Karpas-422 (cell line): ENCODE data around the gene IER3IP1. TPM values are rescaled to one million over a fixed set of nuclear protein-coding genes. Genes with fewer than 3 reads are reported as not detected.

Experiments
- DNase-seq: peaks from one replicate; pipeline ENCODE4 v3.0.0-alpha.2; 2015
- H2AFZ ChIP-seq: fragments of 200-600 bp; sonication (generic); 2 replicates; pipeline ENCODE4 v1.6.1; 2014; ENCODE audit warnings: antibody characterized with exemption, low read length, mixed read lengths
- H3K27ac ChIP-seq: fragments of 200-600 bp; sonication (generic); 2 replicates; pipeline ENCODE4 v1.5.1; 2014; ENCODE audit warnings: mild to moderate bottlenecking, low read length, moderate library complexity
- H3K27me3 ChIP-seq: fragments of 200-600 bp; sonication (generic); 2 replicates; pipeline ENCODE4 v1.6.1; 2014; ENCODE audit warnings: low read length, mixed read lengths
- H3K36me3 ChIP-seq: fragments of 200-600 bp; sonication (generic); 2 replicates; pipeline ENCODE4 v1.6.1; 2014; ENCODE audit warnings: low read length, mixed read lengths; ENCODE audit not compliant: insufficient read depth
- H3K4me1 ChIP-seq: fragments of 200-600 bp; sonication (generic); 2 replicates; pipeline ENCODE4 v1.6.1; 2014; ENCODE audit warnings: mild to moderate bottlenecking, low read length, mixed read lengths
- H3K4me2 ChIP-seq: fragments of 200-600 bp; sonication (generic); 2 replicates; pipeline ENCODE4 v1.6.1; 2014; ENCODE audit warnings: low read length, low read depth, mild to moderate bottlenecking; ENCODE audit not compliant: poor library complexity, severe bottlenecking
- H3K4me3 ChIP-seq: fragments of 200-600 bp; sonication (generic); 2 replicates; pipeline ENCODE4 v1.5.1; 2014; ENCODE audit warnings: mild to moderate bottlenecking, antibody characterized with exemption, low read length, mixed read lengths
- H3K79me2 ChIP-seq: fragments of 200-600 bp; sonication (generic); 2 replicates; pipeline ENCODE4 v1.6.1; 2014; ENCODE audit warnings: mild to moderate bottlenecking, low read length, mixed read lengths
- H3K9ac ChIP-seq: fragments of 200-600 bp; sonication (generic); 2 replicates; pipeline ENCODE4 v1.6.0; 2014; ENCODE audit warnings: low read length
- H3K9me2 ChIP-seq: fragments of 200-600 bp; sonication (generic), shearing (Covaris generic); replicated peaks from 2 replicates; pipeline ENCODE4 v1.6.0; 2014; ENCODE audit warnings: mild to moderate bottlenecking, low read length, moderate library complexity; ENCODE audit not compliant: insufficient read depth
- H3K9me3 ChIP-seq: fragments of 300-700, 200-600 bp; sonication (generic); 2 replicates; pipeline ENCODE4 v1.6.1; 2014; ENCODE audit warnings: low read length, mixed read lengths
- H4K20me1 ChIP-seq: fragments of 200-600 bp; sonication (generic); 2 replicates; pipeline ENCODE4 v1.6.1; 2014; ENCODE audit warnings: mild to moderate bottlenecking, antibody characterized with exemption, low read length, low read depth; ENCODE audit not compliant: insufficient read depth
- total RNA-seq: library from RNA; depleted of rRNA; stranded (reverse); fragments of >200 nt; shearing (Covaris generic); gene quantifications from 2 replicates; pipeline ENCODE4 v1.2.3, GENCODE V29; 2014; ENCODE audit warnings: low replicate concordance

Gene IER3IP1
- total RNA-seq, 1 experiment from 2014 or later: 32.2 TPM

DNA sequence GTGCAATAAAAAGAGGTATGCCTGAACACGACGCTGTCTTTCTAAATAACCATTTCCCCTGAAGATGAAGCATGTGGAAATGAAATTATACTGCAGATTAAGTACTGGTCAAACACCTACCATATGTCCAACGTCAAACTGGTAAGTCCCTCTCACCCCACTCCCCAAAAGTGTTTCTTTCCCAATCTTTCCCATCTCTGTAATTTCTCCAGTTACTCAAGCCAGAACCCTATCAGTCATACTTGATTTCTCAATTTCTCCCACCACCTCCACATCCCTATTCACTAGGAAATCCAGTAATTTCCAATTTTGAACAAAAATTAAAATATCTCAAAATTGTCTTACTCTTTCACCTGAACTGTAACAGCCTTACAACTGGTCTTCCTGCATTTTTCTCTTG is 55.0 kb downstream of the IER3IP1 start:
- Histone ChIP-seq H3K27me3 (no peaks in the 10 kb centered on the region), H3K27ac (no peak overlapping the region), H3K4me2 (no peak overlapping the region), H3K4me3 (no peak overlapping the region), H3K36me3 (0 out of 2 replicates have a peak, but pooled peaks cover 5% of the 10 kb centered on the region), H3K79me2 (peaks cover 15% of the 10 kb centered on the region), H2AFZ (no peak overlapping the region), H4K20me1 (no peaks in the 10 kb centered on the region), H3K9me2 (no peaks in the 10 kb centered on the region), H3K4me1 (no peaks in the 10 kb centered on the region), H3K9me3 (no peaks in the 10 kb centered on the region), H3K9ac (no peak overlapping the region)
- DNase-seq: no peak

DNA sequence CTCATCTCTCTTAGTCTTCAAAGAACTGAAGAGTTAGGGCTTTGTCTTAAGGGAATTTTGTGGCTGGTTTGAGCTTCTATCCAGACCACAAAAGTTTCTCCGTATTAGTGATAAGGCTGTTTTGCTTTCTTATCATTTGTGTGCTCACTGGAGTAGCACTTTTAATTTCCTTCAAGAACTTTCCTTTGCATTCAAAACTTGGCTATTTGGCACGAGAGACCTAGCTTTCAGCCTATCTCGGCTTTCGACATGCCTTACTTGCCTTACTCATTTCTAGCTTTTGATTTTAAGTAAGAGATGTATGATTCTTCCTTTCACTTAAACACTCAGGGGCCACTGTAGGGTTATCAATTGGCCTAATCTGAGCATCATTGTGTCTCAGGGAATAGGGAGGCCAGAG is 55.7 kb downstream of the IER3IP1 start:
- no peaks in the 10 kb centered on the region for H3K27me3 ChIP-seq
- no peaks in the 10 kb centered on the region for H4K20me1 ChIP-seq
- H3K9me3 ChIP-seq: no peaks in the 10 kb centered on the region
- 0 out of 2 replicates have a peak, but pooled peaks cover 5% of the 10 kb centered on the region for H3K36me3 ChIP-seq
- H3K4me3 ChIP-seq: no peak overlapping the region
- peaks cover 15% of the 10 kb centered on the region for H3K79me2 ChIP-seq
- H2AFZ ChIP-seq: no peak overlapping the region
- no peak overlapping the region for H3K4me2 ChIP-seq
- DNase-seq: no peak
- no peaks in the 10 kb centered on the region for H3K9me2 ChIP-seq
- no peak overlapping the region for H3K9ac ChIP-seq
- H3K27ac ChIP-seq: no peak overlapping the region
- no peaks in the 10 kb centered on the region for H3K4me1 ChIP-seq

DNA sequence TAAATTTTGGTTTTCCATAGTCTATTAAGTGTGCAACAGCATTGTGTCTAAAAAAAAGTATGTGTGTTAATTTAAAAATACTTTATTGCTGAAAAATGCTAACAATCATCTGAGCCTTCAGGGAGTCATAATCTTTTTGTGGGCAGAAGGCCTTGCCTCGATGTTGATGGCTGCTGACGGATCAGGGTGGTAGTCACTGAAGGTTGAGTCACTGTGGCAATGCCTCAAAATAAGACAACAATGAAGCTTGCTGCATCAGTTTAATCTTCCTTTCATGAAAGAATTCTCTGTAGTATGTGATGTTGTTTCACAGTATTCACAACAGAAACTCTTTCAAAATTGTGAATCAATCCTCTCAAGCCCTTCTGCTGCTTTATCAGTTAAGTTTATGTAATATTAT is 57.2 kb downstream of the IER3IP1 start:
- H3K9me2 ChIP-seq: no peaks in the 10 kb centered on the region
- H3K4me3 ChIP-seq: no peak overlapping the region
- no peaks in the 10 kb centered on the region for H3K9me3 ChIP-seq
- no peak overlapping the region for H2AFZ ChIP-seq
- peaks cover 15% of the 10 kb centered on the region for H3K79me2 ChIP-seq
- peaks cover 5% of the 10 kb centered on the region; the same call in 1 of the 2 replicates for H3K36me3 ChIP-seq
- no peak for DNase-seq
- H3K4me1 ChIP-seq: no peaks in the 10 kb centered on the region
- H3K27ac ChIP-seq: no peak overlapping the region
- no peak overlapping the region for H3K9ac ChIP-seq
- no peaks in the 10 kb centered on the region for H4K20me1 ChIP-seq
- H3K4me2 ChIP-seq: no peak overlapping the region
- H3K27me3 ChIP-seq: no peaks in the 10 kb centered on the region

DNA sequence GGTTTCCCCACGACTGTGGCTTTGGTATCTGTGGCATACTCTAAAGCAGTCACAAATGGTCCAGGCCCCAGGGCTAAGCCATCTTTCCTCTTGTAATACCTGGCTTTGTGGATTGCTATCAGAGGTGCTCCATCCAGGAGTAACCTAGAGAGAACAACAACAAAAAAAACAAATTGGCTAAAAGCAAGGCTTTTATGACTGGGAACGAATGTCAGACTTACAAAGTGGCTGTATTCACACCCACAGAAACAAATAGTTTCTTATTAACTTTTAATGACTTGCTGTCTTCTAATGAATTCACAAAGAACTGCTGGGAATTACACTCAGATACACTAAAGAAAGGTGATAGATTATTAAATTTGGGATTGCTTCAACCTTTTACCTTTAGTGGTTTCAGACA is 61.0 kb downstream of the IER3IP1 start:
- H3K4me3 ChIP-seq: no peak overlapping the region
- no peaks in the 10 kb centered on the region for H4K20me1 ChIP-seq
- H3K36me3 ChIP-seq: peaks cover 16% of the 10 kb centered on the region
- no peak overlapping the region for H2AFZ ChIP-seq
- H3K9me3 ChIP-seq: no peaks in the 10 kb centered on the region
- no peaks in the 10 kb centered on the region for H3K4me1 ChIP-seq
- no peak overlapping the region for H3K27ac ChIP-seq
- H3K79me2 ChIP-seq: peaks cover 5% of the 10 kb centered on the region
- H3K4me2 ChIP-seq: no peak overlapping the region
- no peaks in the 10 kb centered on the region for H3K9me2 ChIP-seq
- no peaks in the 10 kb centered on the region for H3K27me3 ChIP-seq
- DNase-seq: no peak
- no peak overlapping the region for H3K9ac ChIP-seq

DNA sequence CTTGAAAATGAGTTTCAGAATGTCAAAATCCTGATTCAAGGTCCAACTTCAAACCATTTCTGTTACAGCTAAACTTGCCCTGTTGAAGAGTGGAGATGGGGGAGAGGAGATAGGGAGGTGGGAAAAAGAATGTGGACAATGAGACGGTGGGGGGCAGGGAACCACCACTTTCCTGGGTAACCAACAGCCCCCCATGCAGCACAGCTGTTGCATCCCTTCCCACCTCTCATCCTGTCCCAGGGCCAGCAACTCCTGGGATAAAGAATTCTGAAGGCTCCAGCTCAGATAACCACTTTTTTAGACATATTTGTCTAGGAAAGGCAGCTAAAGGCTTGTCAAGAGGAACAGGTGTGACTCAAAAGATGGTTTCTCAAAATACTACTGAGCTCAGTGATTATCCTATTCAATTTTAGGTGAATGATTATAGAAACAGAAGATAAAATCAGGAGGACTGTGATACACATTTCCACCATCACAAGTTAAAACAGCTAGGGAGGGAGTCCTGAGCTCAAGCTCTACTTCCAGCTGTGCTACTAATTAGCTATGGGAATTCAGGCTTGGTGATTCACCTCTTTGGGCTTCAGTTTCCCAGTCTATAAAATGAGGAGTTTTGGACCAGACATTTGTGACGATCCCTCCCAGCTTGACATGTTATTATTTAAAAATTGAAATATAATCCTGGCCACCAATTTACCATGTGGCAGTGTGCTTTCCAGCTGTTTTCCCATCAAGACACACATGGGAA is 62.2 kb downstream of the IER3IP1 start:
- Histone ChIP-seq H3K79me2 (peaks cover 5% of the 10 kb centered on the region), H3K9ac (no peak overlapping the region), H4K20me1 (no peaks in the 10 kb centered on the region), H3K27ac (no peak overlapping the region), H3K4me2 (no peak overlapping the region), H3K27me3 (no peaks in the 10 kb centered on the region), H3K9me3 (no peaks in the 10 kb centered on the region), H3K4me3 (no peak overlapping the region), H3K9me2 (no peaks in the 10 kb centered on the region), H2AFZ (no peak overlapping the region), H3K36me3 (peaks cover 15% of the 10 kb centered on the region), H3K4me1 (peaks cover 1% of the 10 kb centered on the region)
- DNase-seq: no peak

DNA sequence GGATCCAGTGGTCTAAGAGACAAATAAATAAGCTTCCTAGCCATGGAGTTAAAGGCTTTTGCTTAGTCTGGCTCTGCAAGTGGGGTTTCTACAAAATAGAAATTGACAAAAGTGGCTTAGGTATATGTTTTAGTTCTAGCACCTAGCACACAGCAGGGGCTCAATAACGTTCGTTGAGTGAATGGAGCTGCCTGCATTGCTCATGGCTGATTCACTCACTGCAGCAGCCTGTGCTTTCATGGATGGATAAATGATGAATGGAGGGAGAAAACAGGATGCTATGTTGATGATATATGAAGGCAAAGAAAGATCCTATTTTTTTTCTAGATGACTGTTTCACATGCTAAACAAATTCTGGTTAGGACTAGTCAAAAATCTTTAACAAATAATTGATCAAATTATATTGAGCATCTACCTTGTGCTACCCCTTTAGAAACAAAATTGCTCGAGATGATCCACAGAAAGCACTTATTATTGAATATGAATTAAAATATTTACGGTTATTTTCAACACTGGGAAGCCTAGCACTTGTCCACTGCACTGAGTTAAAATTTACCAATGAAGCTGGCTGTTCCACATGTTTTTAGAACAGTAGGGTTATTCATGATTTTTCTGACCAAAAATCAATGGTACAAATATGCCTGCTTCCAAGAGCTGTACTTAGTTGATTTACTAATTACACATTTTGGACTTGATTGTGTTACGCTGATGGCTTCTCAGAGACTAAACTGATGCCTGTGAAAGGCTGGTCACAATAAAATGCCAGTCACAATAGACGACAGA is 65.5 kb downstream of the IER3IP1 start:
- no peaks in the 10 kb centered on the region for H3K79me2 ChIP-seq
- peaks cover 20% of the 10 kb centered on the region for H3K4me1 ChIP-seq
- no peak overlapping the region for H3K4me2 ChIP-seq
- H3K9me2 ChIP-seq: no peaks in the 10 kb centered on the region
- H3K36me3 ChIP-seq: peaks cover 11% of the 10 kb centered on the region
- H3K4me3 ChIP-seq: no peak overlapping the region
- DNase-seq: no peak
- H4K20me1 ChIP-seq: no peaks in the 10 kb centered on the region
- no peaks in the 10 kb centered on the region for H3K27me3 ChIP-seq
- H3K9ac ChIP-seq: no peak overlapping the region
- H3K27ac ChIP-seq: no peak overlapping the region
- H2AFZ ChIP-seq: no peak overlapping the region
- no peaks in the 10 kb centered on the region for H3K9me3 ChIP-seq

DNA sequence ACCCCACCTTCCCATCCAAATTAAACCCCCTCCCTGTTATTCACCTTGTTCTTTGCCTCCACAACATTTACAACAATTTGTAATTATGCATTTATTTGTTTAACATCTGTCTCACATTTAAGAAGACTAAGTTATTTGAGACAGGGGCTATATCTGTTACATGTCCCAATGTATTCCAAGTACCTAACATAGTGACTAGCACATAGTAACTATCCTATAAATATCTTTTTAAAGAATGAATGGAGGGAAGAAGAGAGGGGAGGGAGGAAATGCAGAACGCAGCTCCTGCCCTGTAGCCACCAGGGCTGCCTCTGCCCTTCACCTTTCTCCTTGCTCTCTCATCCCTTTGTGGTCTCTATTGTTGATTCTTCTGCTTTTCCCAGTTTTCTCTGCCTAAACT is 66.4 kb downstream of the IER3IP1 start:
- Histone ChIP-seq H3K4me3 (no peak overlapping the region), H2AFZ (no peak overlapping the region), H4K20me1 (no peaks in the 10 kb centered on the region), H3K9me2 (no peaks in the 10 kb centered on the region), H3K9ac (no peak overlapping the region), H3K27ac (no peak overlapping the region), H3K4me1 (peaks cover 20% of the 10 kb centered on the region), H3K9me3 (no peaks in the 10 kb centered on the region), H3K36me3 (peaks cover 11% of the 10 kb centered on the region), H3K4me2 (no peak overlapping the region), H3K79me2 (no peaks in the 10 kb centered on the region), H3K27me3 (no peaks in the 10 kb centered on the region)
- no peak for DNase-seq

DNA sequence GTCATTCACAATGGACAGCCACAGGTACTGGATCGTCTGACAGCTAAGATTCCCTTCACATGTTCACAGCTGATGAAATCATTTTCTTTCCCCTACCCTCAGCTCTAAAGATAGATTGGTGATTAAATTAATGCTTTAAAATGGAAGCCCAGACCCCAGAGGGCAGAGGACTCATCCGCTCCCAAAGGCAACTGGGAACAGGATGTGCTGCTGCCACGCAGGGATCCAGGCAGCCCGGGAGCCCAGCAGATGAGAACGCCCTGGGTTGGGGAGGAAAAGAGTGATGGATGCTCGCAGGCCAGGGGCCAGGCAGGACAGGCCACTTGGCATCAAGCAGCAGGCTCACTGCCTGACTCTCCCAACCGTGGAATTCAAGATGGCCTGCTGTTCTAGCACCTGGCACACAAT is 67.2 kb downstream of the IER3IP1 start:
- Histone ChIP-seq H4K20me1 (no peaks in the 10 kb centered on the region), H3K4me3 (no peak overlapping the region), H3K9ac (no peak overlapping the region), H3K9me2 (no peaks in the 10 kb centered on the region), H2AFZ (no peak overlapping the region), H3K4me1 (peaks cover 20% of the 10 kb centered on the region), H3K27ac (no peak overlapping the region), H3K36me3 (peaks cover 11% of the 10 kb centered on the region), H3K4me2 (no peak overlapping the region), H3K79me2 (no peaks in the 10 kb centered on the region), H3K9me3 (no peaks in the 10 kb centered on the region), H3K27me3 (no peaks in the 10 kb centered on the region)
- no peak for DNase-seq
